B cell (primary cell): ENCODE results near the gene SLC16A1. TPM values are rescaled to one million over a fixed set of nuclear protein-coding genes. Genes with fewer than 3 reads are reported as not detected.

ENCODE experiments used
- ATAC-seq: fragments of 200-7000 bp; cut with Tn5 transposase; one replicate; pipeline ENCODE4 v1.10.0; 2021; ENCODE audit warnings: low read depth, mild to moderate bottlenecking, moderate number of reproducible peaks, moderate library complexity
- CTCF ChIA-PET: fragments of 350-600 bp; sonication (Branson Sonifier 250); formaldehyde crosslinking; loops from one replicate; lab custom pipeline; 2021; ENCODE audit warnings: antibody characterized with exemption, inconsistent platforms; lab: Charles Lee
- POLR2A ChIA-PET: fragments of 350-600 bp; sonication (Branson Sonifier 250); formaldehyde crosslinking; loops from one replicate; lab custom pipeline; 2021; ENCODE audit warnings: antibody characterized with exemption; lab: Charles Lee
- DNase-seq: peaks from one replicate; pipeline ENCODE4 v3.0.0; 2013
- H2AFZ ChIP-seq: 2 replicates; pipeline ENCODE4 v1.6.1; 2012; ENCODE audit warnings: mild to moderate bottlenecking, low read depth, low read length; ENCODE audit not compliant: insufficient read depth, poor library complexity, severe bottlenecking
- H3K27ac ChIP-seq, 2 donors: 1 replicate in 1 of 2; 2 replicates in 1 of 2; pipeline ENCODE4 v1.5.1; 2012 to 2013; ENCODE audit warnings: low read length in 2 of 2, mild to moderate bottlenecking in 2 of 2, moderate library complexity in 1 of 2
- H3K27me3 ChIP-seq, 4 experiments: fragments of 200-600 bp in 1 of 4; sonication (generic) in 1 of 4; replicated peaks in 1 of 4; 1 replicate in 2 of 4; 2 replicates in 2 of 4; pipeline versions ENCODE4 v1.6.1 to v1.7.0; 2013 to 2016; ENCODE audit warnings: low read length in 3 of 4, mild to moderate bottlenecking in 2 of 4, mixed read lengths in 1 of 4, moderate library complexity in 1 of 4; ENCODE audit not compliant: insufficient read depth in 4 of 4, control insufficient read depth in 3 of 4; ENCODE audit errors: control extremely low read depth in 1 of 4
- H3K36me3 ChIP-seq, 2 experiments: replicated peaks in 1 of 2; 1 replicate in 1 of 2; 2 replicates in 1 of 2; pipeline versions ENCODE4 v1.6.1 to v1.7.1; 2013; ENCODE audit warnings: low read length in 1 of 2; ENCODE audit not compliant: insufficient read depth in 2 of 2, control insufficient read depth in 1 of 2; ENCODE audit errors: control extremely low read depth in 1 of 2, extremely low read depth in 1 of 2
- H3K4me1 ChIP-seq, 2 donors: fragments of 200-600 bp in 1 of 2; sonication (generic) in 1 of 2; 1 replicate in 1 of 2; 2 replicates in 1 of 2; pipeline versions ENCODE4 v1.5.1 to v1.6.1; 2013 to 2017; ENCODE audit warnings: low read length in 2 of 2; ENCODE audit not compliant: control insufficient read depth in 2 of 2, insufficient read depth in 2 of 2
- H3K4me2 ChIP-seq: replicated peaks from 2 replicates; pipeline ENCODE3; 2012; ENCODE audit warnings: mild to moderate bottlenecking, low read depth, low read length; ENCODE audit not compliant: poor library complexity, severe bottlenecking
- H3K4me3 ChIP-seq, 5 experiments: fragments of 200-600 bp in 1 of 5; sonication (generic) in 1 of 5; 1 replicate in 3 of 5; 2 replicates in 2 of 5; pipeline versions ENCODE4 v1.5.1 to v1.7.0; 2011 to 2016; ENCODE audit warnings: low read length in 4 of 5, mild to moderate bottlenecking in 4 of 5, low read depth in 2 of 5, control low read depth in 1 of 5, moderate library complexity in 1 of 5; ENCODE audit not compliant: insufficient read depth in 1 of 5; ENCODE audit errors: control extremely low read depth in 1 of 5, extremely low read depth in 1 of 5
- H3K79me2 ChIP-seq: fragments of 200-600 bp; sonication (generic); one replicate; pipeline ENCODE4 v1.6.0; 2016; ENCODE audit warnings: low read length; ENCODE audit not compliant: control insufficient read depth, insufficient read depth
- H3K9ac ChIP-seq: fragments of 200-600 bp; sonication (generic); 2 replicates; pipeline ENCODE4 v1.6.1; 2017; ENCODE audit warnings: mild to moderate bottlenecking, low read length, moderate library complexity
- H3K9me3 ChIP-seq, 3 donors: one replicate each; pipeline versions ENCODE4 v1.6.1 to v1.7.1; 2013; ENCODE audit warnings: low read length in 2 of 3; ENCODE audit not compliant: control insufficient read depth in 2 of 3, insufficient read depth in 1 of 3; ENCODE audit errors: control extremely low read depth in 1 of 3
- H4K20me1 ChIP-seq: 2 replicates; pipeline ENCODE4 v1.6.0; 2012; ENCODE audit warnings: mild to moderate bottlenecking, low read length; ENCODE audit not compliant: insufficient read depth, control insufficient read depth, poor library complexity, severe bottlenecking
- H3K27ac Mint-ChIP-seq: one replicate; pipeline ENCODE4 v1.8.0; 2021; ENCODE audit warnings: mixed read lengths
- H3K27me3 Mint-ChIP-seq: one replicate; pipeline ENCODE4 v1.8.0; 2021; ENCODE audit warnings: mixed read lengths
- H3K4me1 Mint-ChIP-seq: one replicate; pipeline ENCODE4 v1.8.0; 2021; ENCODE audit warnings: mixed read lengths
- H3K4me3 Mint-ChIP-seq: one replicate; pipeline ENCODE4 v1.8.0; 2021; ENCODE audit warnings: mixed read lengths
- H3K9me3 Mint-ChIP-seq: one replicate; pipeline ENCODE4 v1.8.0; 2022; ENCODE audit warnings: mixed read lengths; ENCODE audit not compliant: insufficient read depth
- CTCF ChIP-seq: fragments of 200-600 bp; IDR thresholded peaks from one replicate; pipeline ENCODE4 v1.8.0; 2022; ENCODE audit warnings: antibody characterized with exemption, mild to moderate bottlenecking
- EZH2 ChIP-seq: IDR thresholded peaks from 2 replicates; pipeline ENCODE4 v1.6.1; 2012; ENCODE audit warnings: borderline replicate concordance, low read depth, mild to moderate bottlenecking, moderate library complexity, low read length; ENCODE audit not compliant: insufficient read depth, poor library complexity, severe bottlenecking
- WGBS: methylation state at CpG from one replicate; pipeline ENCODE4 v1.1.5; 2013; ENCODE audit warnings: missing lambda C conversion rate; ENCODE audit not compliant: insufficient coverage; 5-methylcytosine and 5-hydroxymethylcytosine counted together
- intact Hi-C: fragments of 100-400 bp; cut with micrococcal nuclease; formaldehyde crosslinking; loops from one replicate; pipeline ENCODE4 v1.10.0; 2022
- polyA plus RNA-seq: library from polyadenylated mRNA; depleted of rRNA; stranded (reverse); fragments of >200 nt; gene quantifications from 2 replicates; pipeline ENCODE4 v1.2.3, GENCODE V29; 2012
- total RNA-seq, 2 donors: library from RNA; stranded (reverse); fragments of 120-200 nt in 1 of 2; gene quantifications; 1 replicate in 1 of 2; 2 replicates in 1 of 2; pipeline versions ENCODE4 v1.2.3 to v1.2.4, GENCODE V29; 2013 to 2022

SLC16A1 gene
- total and polyA plus RNA-seq, 2 donors (not counting 1 experiment from before 2014, with no cell fraction given) = 2.1 to 13.0 TPM

DNA sequence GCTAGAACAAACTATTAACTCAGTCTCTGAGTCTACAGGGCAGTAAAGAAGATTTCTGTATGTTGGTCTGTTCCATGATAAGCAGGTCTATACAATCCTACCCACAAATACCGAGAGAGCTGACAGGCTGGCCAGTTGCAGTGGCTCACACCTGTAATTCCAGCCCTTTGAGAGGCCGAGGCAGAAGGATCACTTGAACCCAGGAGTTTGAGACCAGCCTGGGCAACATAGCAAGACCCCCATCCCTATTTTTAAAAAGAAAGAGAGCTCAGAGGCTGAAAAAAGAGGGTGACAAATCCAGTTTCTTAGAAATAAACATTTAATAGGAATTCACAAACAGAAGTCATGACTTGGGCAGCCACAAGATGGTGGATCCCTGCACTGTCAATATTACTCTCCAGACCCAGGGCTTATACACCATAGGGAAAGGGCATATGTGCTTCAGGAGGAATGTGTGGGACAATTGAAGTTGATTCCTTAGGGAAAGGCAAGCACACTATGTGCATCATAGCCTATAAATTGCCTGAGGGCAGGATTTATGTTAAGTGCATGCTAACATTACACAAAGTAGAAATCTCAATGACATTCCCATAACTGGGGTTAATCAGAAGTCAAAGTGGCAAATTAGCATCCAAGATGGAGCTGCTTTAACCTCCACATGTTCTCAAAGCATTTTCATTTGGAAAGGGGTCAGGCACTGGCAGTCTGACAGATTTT is 66.8 kb downstream of the SLC16A1 start:
- Histone ChIP-seq H3K79me2 (no peaks in the 10 kb centered on the region), H3K4me2 (no peak overlapping the region), H4K20me1 (no peaks in the 10 kb centered on the region), H3K4me3 (no peak overlapping the region), H3K27me3 (no peaks in the 10 kb centered on the region), H2AFZ (no peak overlapping the region), H3K36me3 (no peaks in the 10 kb centered on the region), H3K4me1 (no peaks in the 10 kb centered on the region), H3K9me3 (peaks cover 0 to 9% (median 0%) of the 10 kb centered on the region in 3 donors), H3K27ac (no peak overlapping the region), H3K9ac (no peak overlapping the region)
- ATAC-seq (no peak), DNase-seq (no peak)
- H3K4me1 Mint-ChIP-seq = no peaks in the 10 kb centered on the region
- 0% methylated on average over 1 of the region's 2 CpGs for WGBS
- peaks cover 5% of the 10 kb centered on the region for H3K9me3 Mint-ChIP-seq
- TF ChIP-seq CTCF (no peak), EZH2 (no peak)
- CTCF ChIA-PET = interaction anchor here (1.8 kb wide), 1 partner anchor 9 kb away, joined by 8 read pairs; no protein-coding TSS in a partner anchor
- no peak overlapping the region for H3K27ac Mint-ChIP-seq
- intact Hi-C loops = no loop called here
- POLR2A ChIA-PET = no interaction called here
- H3K27me3 Mint-ChIP-seq = no peaks in the 10 kb centered on the region
- H3K4me3 Mint-ChIP-seq = no peak overlapping the region

- POLR2A ChIA-PET = no interaction called here
- Histone ChIP-seq H3K27me3 (no peaks in the 10 kb centered on the region), H4K20me1 (no peaks in the 10 kb centered on the region), H3K4me2 (no peak overlapping the region), H3K9me3 (peaks cover 0 to 8% (median 0%) of the 10 kb centered on the region in 3 donors), H3K4me3 (no peak overlapping the region), H3K9ac (no peak overlapping the region), H3K4me1 (no peaks in the 10 kb centered on the region), H3K36me3 (no peaks in the 10 kb centered on the region), H3K79me2 (no peaks in the 10 kb centered on the region), H3K27ac (no peak overlapping the region), H2AFZ (no peak overlapping the region)
- Mint-ChIP-seq H3K9me3 (peaks cover 2% of the 10 kb centered on the region), H3K4me3 (no peak overlapping the region), H3K4me1 (no peaks in the 10 kb centered on the region), H3K27ac (no peak overlapping the region), H3K27me3 (no peaks in the 10 kb centered on the region)
- DNase-seq = no peak
- CTCF ChIA-PET = interaction anchor here (1.8 kb wide), 1 partner anchor 9 kb away, joined by 8 read pairs; no protein-coding TSS in a partner anchor
- intact Hi-C loops = no loop called here
- no peak for ATAC-seq
- TF ChIP-seq CTCF (no peak), EZH2 (no peak)
- WGBS = 68% methylated on average over 2 of the region's 2 CpGs
Observed at GRCh38 chr1:112888630-112889029, 67.4 kb downstream of the SLC16A1 start.
